K562 (cell line): ENCODE measurements around the gene CPEB1. TPM values are rescaled to one million over a fixed set of nuclear protein-coding genes. Genes with fewer than 3 reads are reported as not detected.

Source experiments
- ATAC-seq: fragments of 200-7000 bp; cut with Tn5 transposase; 3 replicates; pipeline ENCODE4 v1.9.1; 2020; ENCODE audit warnings: moderate library complexity
- BruUV-seq: library from RNA; stranded (reverse); fragments of 400-500 nt; replicated peaks from 2 replicates; lab custom pipeline; 2021; lab: Mats Ljungman, UMichigan
- CTCF ChIA-PET: fragments of 300-600 bp; formaldehyde crosslinking; extraction: SDS; loops from one replicate; lab custom pipeline; 2021; ENCODE audit warnings: low intra/inter-chr PET ratio; lab: Yijun Ruan, JAX
- POLR2A ChIA-PET: fragments of 300-600, 350-650 bp; sonication (Branson Sonifier 250); formaldehyde crosslinking; extraction: SDS; loops from one replicate; lab custom pipeline; 2021; ENCODE audit warnings: antibody characterized with exemption, inconsistent platforms; lab: Yijun Ruan, JAX
- DNase-seq, 4 experiments: peaks; one replicate each; pipeline versions ENCODE4 v3.0.0 to v3.0.0-alpha.2; 2011 to 2018; ENCODE audit warnings: low spot score in 3 of 4, mixed read lengths in 3 of 4; ENCODE audit errors: extremely low read depth in 1 of 4
- FAIRE-seq: peaks from 2 replicates; lab custom pipeline; 2011; peaks lifted over from hg19 to GRCh38; lab: Jason Lieb, UNC
- H2AFZ ChIP-seq: 2 replicates; pipeline ENCODE4 v1.6.0; 2011; ENCODE audit warnings: low read depth, low read length, control low read depth, inconsistent platforms
- H3K27ac ChIP-seq: fragments of 200-600 bp; 3 replicates; pipeline ENCODE4 v1.8.0; 2011; ENCODE audit warnings: low read depth, mild to moderate bottlenecking, control low read depth, inconsistent platforms, low read length, moderate library complexity, mixed read lengths; ENCODE audit errors: extremely low read depth
- H3K27me3 ChIP-seq, 2 experiments: fragments of 300-600 bp in 1 of 2; 2 replicates in 1 of 2; 3 replicates in 1 of 2; pipeline versions ENCODE4 v1.6.0 to v1.8.0; 2011; ENCODE audit warnings: inconsistent platforms in 2 of 2, low read length in 2 of 2, mild to moderate bottlenecking in 1 of 2, mixed read lengths in 1 of 2, moderate library complexity in 1 of 2; ENCODE audit not compliant: control insufficient read depth in 2 of 2, insufficient read depth in 2 of 2
- H3K36me3 ChIP-seq: fragments of 300-600 bp; 3 replicates; pipeline ENCODE4 v1.8.0; 2011; ENCODE audit warnings: mild to moderate bottlenecking, low read length, inconsistent platforms; ENCODE audit not compliant: control insufficient read depth, insufficient read depth
- H3K4me1 ChIP-seq, 2 experiments: fragments of 200-600 bp in 1 of 2; replicated peaks in 1 of 2; 2 replicates in 1 of 2; 3 replicates in 1 of 2; pipeline versions ENCODE4 v1.5.1 to v1.8.0; 2011; ENCODE audit warnings: inconsistent platforms in 2 of 2, low read length in 2 of 2, mild to moderate bottlenecking in 1 of 2, mixed read lengths in 1 of 2, moderate library complexity in 1 of 2; ENCODE audit not compliant: control insufficient read depth in 2 of 2, insufficient read depth in 2 of 2
- H3K4me2 ChIP-seq: 2 replicates; pipeline ENCODE4 v1.6.1; 2011; ENCODE audit warnings: low read length, control low read depth, inconsistent platforms, mixed read lengths; ENCODE audit not compliant: insufficient read depth
- H3K4me3 ChIP-seq: fragments of 200-600 bp; sonication (generic), shearing (Covaris generic); 2 replicates; pipeline ENCODE4 v1.5.1; 2016; ENCODE audit warnings: control low read depth, inconsistent platforms
- H3K79me2 ChIP-seq: fragments of 200-600 bp; 3 replicates; pipeline ENCODE4 v1.8.0; 2011; ENCODE audit warnings: low read length, inconsistent platforms; ENCODE audit not compliant: control insufficient read depth, insufficient read depth
- H3K9ac ChIP-seq, 2 experiments: 2 replicates each; pipeline versions ENCODE4 v1.6.0 to v1.6.1; 2011; ENCODE audit warnings: low read depth in 2 of 2, low read length in 2 of 2, control low read depth in 1 of 2, inconsistent platforms in 1 of 2, mild to moderate bottlenecking in 1 of 2, mixed read lengths in 1 of 2; ENCODE audit not compliant: insufficient read depth in 1 of 2
- H3K9me1 ChIP-seq: one replicate; pipeline ENCODE4 v1.6.0; 2011; ENCODE audit warnings: inconsistent platforms, mild to moderate bottlenecking, low read length, moderate library complexity; ENCODE audit not compliant: control insufficient read depth, insufficient read depth
- H3K9me3 ChIP-seq: replicated peaks from 2 replicates; pipeline ENCODE4 v1.5.1; 2011; ENCODE audit warnings: low read depth, low read length, inconsistent platforms; ENCODE audit not compliant: control insufficient read depth, insufficient read depth
- H4K20me1 ChIP-seq: replicated peaks from 2 replicates; pipeline ENCODE4 v1.6.1; 2011; ENCODE audit warnings: low read length, inconsistent platforms, mixed read lengths; ENCODE audit not compliant: control insufficient read depth, insufficient read depth
- CEBPG ChIP-seq, 3 experiments: fragments of 200-800 bp in 1 of 3; sonication (Bioruptor generic) in 1 of 3; sonication (generic) in 1 of 3; formaldehyde crosslinking in 1 of 3; IDR thresholded peaks in 2 of 3; conservative IDR thresholded peaks in 1 of 3; 2 replicates each; pipeline versions ENCODE4 v1.6.1 to v1.8.0; 2016 to 2022; ENCODE audit warnings: missing compliant biosample characterization in 2 of 3, missing genetic modification characterization in 2 of 3, mild to moderate bottlenecking in 1 of 3, missing genetic modification reagents in 1 of 3
- CHD1 ChIP-seq: fragments of 200-600 bp; sonication (generic); IDR thresholded peaks from one replicate; pipeline ENCODE4 v1.6.1; 2012; ENCODE audit warnings: mild to moderate bottlenecking, moderate library complexity, low read length, inconsistent platforms
- CREB3L1 ChIP-seq: fragments of 450-650 bp; IDR thresholded peaks from 2 replicates; pipeline ENCODE4 v1.6.1; 2014; ENCODE audit warnings: low read depth, mild to moderate bottlenecking, moderate library complexity, borderline replicate concordance
- E2F6 ChIP-seq, 2 experiments: IDR thresholded peaks; 2 replicates each; pipeline ENCODE4 v1.6.1; 2011; ENCODE audit warnings: borderline replicate concordance in 1 of 2, control low read depth in 1 of 2, low read depth in 1 of 2, low read length in 1 of 2, mild to moderate bottlenecking in 1 of 2, mixed read lengths in 1 of 2, moderate library complexity in 1 of 2; ENCODE audit not compliant: insufficient read depth in 1 of 2, insufficient read length in 1 of 2, poor library complexity in 1 of 2, severe bottlenecking in 1 of 2; ENCODE audit errors: extremely low read depth in 1 of 2
- HES1 ChIP-seq: fragments of 450-650 bp; IDR thresholded peaks from 2 replicates; pipeline ENCODE4 v1.6.1; 2016; ENCODE audit warnings: low read depth, mild to moderate bottlenecking, moderate library complexity
- MYC ChIP-seq, 2 experiments: fragments of 250-450 bp in 1 of 2; sonication (Bioruptor Pico) in 1 of 2; IDR thresholded peaks; 2 replicates each; pipeline versions ENCODE4 v1.5.1 to v1.6.1; 2012 to 2021; ENCODE audit warnings: low read depth in 2 of 2, borderline replicate concordance in 1 of 2, improper control_type of control experiment in 1 of 2, low read length in 1 of 2, mild to moderate bottlenecking in 1 of 2, moderate library complexity in 1 of 2
- NFIC ChIP-seq: fragments of 450-650 bp; IDR thresholded peaks from 2 replicates; pipeline ENCODE4 v1.6.1; 2017; ENCODE audit warnings: mild to moderate bottlenecking, inconsistent platforms
- PHB2 ChIP-seq: fragments of 450-650 bp; IDR thresholded peaks from 2 replicates; pipeline ENCODE4 v1.6.1; 2017; ENCODE audit warnings: low read depth
- SP1 ChIP-seq: sonication (generic); formaldehyde crosslinking; IDR thresholded peaks from 2 replicates; pipeline ENCODE4 v1.8.1; 2022; ENCODE audit warnings: mild to moderate bottlenecking, missing genetic modification reagents
- TCF7 ChIP-seq: sonication (generic); IDR thresholded peaks from 2 replicates; pipeline ENCODE4 v1.6.1; 2016; ENCODE audit warnings: antibody characterized with exemption, borderline replicate concordance
- XRCC5 ChIP-seq: fragments of 200-400 bp; formaldehyde crosslinking; IDR thresholded peaks from 2 replicates; pipeline ENCODE4 v1.6.1; 2017; ENCODE audit warnings: low read depth, mild to moderate bottlenecking, low read length
- ZKSCAN3 ChIP-seq: fragments of 250-450 bp; sonication (Bioruptor Pico); IDR thresholded peaks from 2 replicates; pipeline ENCODE4 v1.4.0; 2020
- ZNF121 ChIP-seq: sonication (generic); formaldehyde crosslinking; conservative IDR thresholded peaks from 2 replicates; pipeline ENCODE4 v1.8.0; 2022; ENCODE audit warnings: missing genetic modification reagents
- ZNF311 ChIP-seq: fragments of 250-450 bp; sonication (Bioruptor Pico); IDR thresholded peaks from 2 replicates; pipeline ENCODE4 v1.4.0; 2020; ENCODE audit warnings: mild to moderate bottlenecking, moderate library complexity
- ZNF444 ChIP-seq: fragments of 250-450 bp; sonication (Bioruptor Pico); IDR thresholded peaks from 2 replicates; pipeline ENCODE4 v1.4.0; 2020; ENCODE audit warnings: mild to moderate bottlenecking, moderate library complexity
- ZNF740 ChIP-seq, 3 experiments: fragments of 200-800 bp in 1 of 3; sonication (Bioruptor generic) in 1 of 3; sonication (generic) in 1 of 3; formaldehyde crosslinking in 1 of 3; IDR thresholded peaks; 2 replicates each; pipeline versions ENCODE4 v1.6.1 to v1.8.0; 2016 to 2022; ENCODE audit warnings: mild to moderate bottlenecking in 2 of 3, missing compliant biosample characterization in 2 of 3, missing genetic modification characterization in 2 of 3, missing genetic modification reagents in 1 of 3
- WGBS: fragments of 100-300 bp; shearing (Covaris generic); methylation state at CpG from one replicate; pipeline ENCODE4 v1.1.6; 2016; ENCODE audit warnings: low coverage, mixed read lengths; ENCODE audit not compliant: insufficient coverage; ENCODE audit errors: missing lambda C conversion rate; 5-methylcytosine and 5-hydroxymethylcytosine counted together
- in situ Hi-C: fragments of 300-500 bp; cut with MboI; formaldehyde crosslinking; loops from 4 replicates; pipeline ENCODE4 v1.15.0; 2018; ENCODE audit warnings: inconsistent platforms, mixed read lengths
- intact Hi-C: fragments of 100-400 bp; cut with micrococcal nuclease; formaldehyde crosslinking; loops from 2 replicates; pipeline ENCODE4 v1.14.2; 2022
- polyA plus RNA-seq, 8 experiments: library from polyadenylated mRNA; depleted of rRNA in 4 of 8; stranded (reverse) in 5 of 8; unstranded in 3 of 8; fragments of >200 nt; fragmentation: Nextera tagmentation in 2 of 8; fragmentation: Illumina TruSeq in 1 of 8; extraction: Ambion mirVana in 2 of 8; extraction: Trizol in 1 of 8; gene quantifications; 2 replicates each; pipeline versions ENCODE4 v1.2.1 to v1.2.3, GENCODE V29; 2011 to 2014; ENCODE audit warnings: inconsistent platforms in 1 of 8, missing spikeins in 1 of 8
- total RNA-seq, 7 experiments: library from RNA; depleted of rRNA in 6 of 7; stranded (reverse); fragments of >200 nt in 6 of 7; fragmentation: Illumina TruSeq in 2 of 7; extraction: Trizol in 2 of 7; gene quantifications; 2 replicates each; pipeline versions ENCODE4 v1.2.1 to v1.2.3, GENCODE V29; 2011 to 2021; ENCODE audit warnings: low replicate concordance in 1 of 7

The CPEB1 gene
- total and polyA plus RNA-seq, 9 of the 15 experiments (the other 6 are each of a cell fraction or from before 2014, with no cell fraction given): 2.2 to 13.4 (median 9.7) TPM

- no peak overlapping the region for H3K4me2 ChIP-seq
- 75% methylated on average over 2 of the region's 2 CpGs for WGBS
- peaks cover 0 to 1% of the 10 kb centered on the region in 2 experiments; a peak in 3 of 5 replicates for H3K4me1 ChIP-seq
- H3K79me2 ChIP-seq: no peaks in the 10 kb centered on the region
- no TSS peak for BruUV-seq
- peaks cover 79% of the 10 kb centered on the region for H3K36me3 ChIP-seq
- no peaks in the 10 kb centered on the region for H3K27me3 ChIP-seq
- in situ Hi-C loops (no loop called here), intact Hi-C loops (no loop called here)
- H3K27ac ChIP-seq: no peak overlapping the region
- no peaks in the 10 kb centered on the region; the same call in 1 of the 2 replicates for H4K20me1 ChIP-seq
- ATAC-seq: no peak
- ChIA-PET CTCF (no interaction called here), POLR2A (interaction anchor here (12.0 kb wide), 1 partner anchor 14 kb away, joined by 95 read pairs; the partner anchor contains the start of gene RPS17)
- H3K9ac ChIP-seq: no peak overlapping the region
- no peak overlapping the region for H2AFZ ChIP-seq
- no peak overlapping the region for H3K4me3 ChIP-seq
- DNase-seq: no peak
- no peaks in the 10 kb centered on the region for H3K9me3 ChIP-seq
- no peak for FAIRE-seq
- no peak for TF ChIP-seq TCF7
- TF ChIP-seq SP1 (CRISPR knock-in tag): no peak
- no peak for TF ChIP-seq NFIC
- no peak for TF ChIP-seq PHB2
- TF ChIP-seq HES1: no peak
- no peak for TF ChIP-seq CEBPG (CRISPR knock-in tag; IDR thresholded peaks at IDR 0.05)
- TF ChIP-seq CEBPG (tag; conservative IDR thresholded peaks at IDR 0.05 in 1 of 2, IDR thresholded peaks at IDR 0.05 in 1 of 2): no peak
- TF ChIP-seq CHD1: no peak
- no peak for TF ChIP-seq ZNF311 (CRISPR knock-in tag)
- TF ChIP-seq ZKSCAN3 (CRISPR knock-in tag): no peak
- TF ChIP-seq E2F6 (IDR thresholded peaks at IDR 0.05; ENCODE audit: borderline replicate concordance in 1 of 2, extremely low read depth in 1 of 2, insufficient read depth in 1 of 2, insufficient read length in 1 of 2, low read depth in 1 of 2, low read length in 1 of 2, poor library complexity in 1 of 2, severe bottlenecking in 1 of 2): no peak
- no peak for TF ChIP-seq MYC (IDR thresholded peaks at IDR 0.05; ENCODE audit: low read depth, low read length)
- TF ChIP-seq MYC (CRISPR knock-in tag; IDR thresholded peaks at IDR 0.05; ENCODE audit: borderline replicate concordance, low read depth): no peak
- no peak for TF ChIP-seq CREB3L1
- TF ChIP-seq ZNF444 (CRISPR knock-in tag): no peak
- TF ChIP-seq XRCC5: no peak
- TF ChIP-seq ZNF740 (CRISPR knock-in tag; IDR thresholded peaks at IDR 0.05): no peak
- TF ChIP-seq ZNF740 (tag; IDR thresholded peaks at IDR 0.05): no peak
- no peak for TF ChIP-seq ZNF121 (CRISPR knock-in tag)
- no peaks in the 10 kb centered on the region for H3K9me1 ChIP-seq
Observed at GRCh38 chr15:82554849-82555248, 92.3 kb downstream of the CPEB1 start.
